Measurements from ENCODE around the gene ATP8A2.

- TF ChIP-seq CTCF (IDR thresholded peaks at IDR 0.05) (no peak), POLR2A (IDR thresholded peaks at IDR 0.05) (no peak)
These were observed 306.2 kb downstream of the ATP8A2 start for GRCh38 chr13:25677956-25678355.

Data from right lobe of liver (tissue), 4 donors.